ENCODE data around the gene HLA-DOA.

The HLA-DOA gene

DNA sequence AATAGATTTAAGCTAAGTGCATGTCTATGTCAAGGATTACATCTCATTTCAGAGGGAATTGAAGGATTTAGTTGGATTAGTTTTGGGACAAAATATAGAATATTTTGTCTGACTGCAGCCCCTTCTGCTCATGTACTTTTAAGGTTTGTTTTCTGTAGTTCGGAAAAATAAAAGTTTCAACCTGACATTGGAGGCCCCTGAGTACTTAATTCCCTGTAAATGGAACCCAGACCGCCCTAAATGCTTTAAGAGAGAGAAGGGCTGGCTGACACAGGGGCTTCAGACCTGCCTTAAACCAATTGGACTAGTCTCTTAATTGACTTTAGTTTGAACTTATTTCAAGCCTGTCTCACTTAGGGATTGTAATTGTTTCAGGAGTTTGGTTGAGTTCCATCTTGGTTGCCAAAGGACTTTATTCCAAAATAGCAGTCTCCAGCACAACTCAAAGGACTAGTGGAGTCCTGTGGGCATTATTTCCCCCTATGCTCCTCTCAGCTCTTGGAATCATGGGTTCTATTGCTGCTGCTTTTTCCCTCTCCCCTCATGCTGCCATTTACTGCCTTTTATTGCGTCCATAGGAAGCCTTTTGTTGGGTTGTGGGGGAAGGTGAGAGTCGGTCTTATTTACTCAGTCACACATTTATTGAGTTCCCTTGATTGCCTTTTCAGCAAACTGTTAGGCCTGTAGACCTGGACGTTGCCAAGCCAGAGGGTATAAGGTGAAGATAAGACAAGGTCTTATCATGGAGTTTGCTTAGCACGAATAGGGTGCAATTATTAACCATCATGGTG lies 26.5 kb downstream of the HLA-DOA start:
- 0 out of 2 replicates have a peak overlapping the region, but pooled peaks have one; percentile 14 for H3K27ac ChIP-seq (ENCODE audit: extremely low read depth, low read depth, low read length)
- no peaks in the 10 kb centered on the region for H3K9me3 ChIP-seq (ENCODE audit: control insufficient read depth, insufficient read depth, low read depth, low read length)
- POLR2A ChIA-PET, result interaction anchor here (0.7 to 7.7 kb wide), 6 partner anchors 12 to 351 kb away, joined by 3 to 405 read pairs (median 10); partner anchors contain the start of genes BRD2, HLA-DMA and TAP2
- TF ChIP-seq PRDM6 (tag by site-specific recombination; IDR thresholded peaks at IDR 0.05), result peak; percentile 43; the same call in 1 of the 2 replicates
- TF ChIP-seq ZNF529 (tag by site-specific recombination; IDR thresholded peaks at IDR 0.05; ENCODE audit: insufficient replicate concordance), result no peak
- TF ChIP-seq ZNF600 (tag by site-specific recombination; IDR thresholded peaks at IDR 0.05), result peak; percentile 25; the same call in 1 of the 2 replicates
- peak; percentile 42; the same call in 1 of the 2 replicates for TF ChIP-seq ZSCAN16 (tag by site-specific recombination; IDR thresholded peaks at IDR 0.05)
- no peak for TF ChIP-seq ZIC2 (tag by site-specific recombination; IDR thresholded peaks at IDR 0.05)
- TF ChIP-seq, protein P1, sequence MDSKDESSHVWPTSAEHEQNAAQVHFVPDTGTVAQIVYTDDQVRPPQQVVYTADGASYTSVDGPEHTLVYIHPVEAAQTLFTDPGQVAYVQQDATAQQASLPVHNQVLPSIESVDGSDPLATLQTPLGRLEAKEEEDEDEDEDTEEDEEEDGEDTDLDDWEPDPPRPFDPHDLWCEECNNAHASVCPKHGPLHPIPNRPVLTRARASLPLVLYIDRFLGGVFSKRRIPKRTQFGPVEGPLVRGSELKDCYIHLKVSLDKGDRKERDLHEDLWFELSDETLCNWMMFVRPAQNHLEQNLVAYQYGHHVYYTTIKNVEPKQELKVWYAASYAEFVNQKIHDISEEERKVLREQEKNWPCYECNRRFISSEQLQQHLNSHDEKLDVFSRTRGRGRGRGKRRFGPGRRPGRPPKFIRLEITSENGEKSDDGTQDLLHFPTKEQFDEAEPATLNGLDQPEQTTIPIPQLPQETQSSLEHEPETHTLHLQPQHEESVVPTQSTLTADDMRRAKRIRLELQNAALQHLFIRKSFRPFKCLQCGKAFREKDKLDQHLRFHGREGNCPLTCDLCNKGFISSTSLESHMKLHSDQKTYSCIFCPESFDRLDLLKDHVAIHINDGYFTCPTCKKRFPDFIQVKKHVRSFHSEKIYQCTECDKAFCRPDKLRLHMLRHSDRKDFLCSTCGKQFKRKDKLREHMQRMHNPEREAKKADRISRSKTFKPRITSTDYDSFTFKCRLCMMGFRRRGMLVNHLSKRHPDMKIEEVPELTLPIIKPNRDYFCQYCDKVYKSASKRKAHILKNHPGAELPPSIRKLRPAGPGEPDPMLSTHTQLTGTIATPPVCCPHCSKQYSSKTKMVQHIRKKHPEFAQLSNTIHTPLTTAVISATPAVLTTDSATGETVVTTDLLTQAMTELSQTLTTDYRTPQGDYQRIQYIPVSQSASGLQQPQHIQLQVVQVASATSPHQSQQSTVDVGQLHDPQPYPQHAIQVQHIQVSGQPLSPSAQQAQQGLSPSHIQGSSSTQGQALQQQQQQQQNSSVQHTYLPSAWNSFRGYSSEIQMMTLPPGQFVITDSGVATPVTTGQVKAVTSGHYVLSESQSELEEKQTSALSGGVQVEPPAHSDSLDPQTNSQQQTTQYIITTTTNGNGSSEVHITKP (tag by site-specific recombination; IDR thresholded peaks at IDR 0.05), result 0 out of 2 replicates have a peak, but pooled peaks have one; percentile 45
- TF ChIP-seq MYNN (tag by site-specific recombination; IDR thresholded peaks at IDR 0.05; ENCODE audit: borderline replicate concordance), result peak; percentile 98
- TF ChIP-seq SP7 (tag by site-specific recombination; IDR thresholded peaks at IDR 0.05), result no peak
- TF ChIP-seq, protein P2, sequence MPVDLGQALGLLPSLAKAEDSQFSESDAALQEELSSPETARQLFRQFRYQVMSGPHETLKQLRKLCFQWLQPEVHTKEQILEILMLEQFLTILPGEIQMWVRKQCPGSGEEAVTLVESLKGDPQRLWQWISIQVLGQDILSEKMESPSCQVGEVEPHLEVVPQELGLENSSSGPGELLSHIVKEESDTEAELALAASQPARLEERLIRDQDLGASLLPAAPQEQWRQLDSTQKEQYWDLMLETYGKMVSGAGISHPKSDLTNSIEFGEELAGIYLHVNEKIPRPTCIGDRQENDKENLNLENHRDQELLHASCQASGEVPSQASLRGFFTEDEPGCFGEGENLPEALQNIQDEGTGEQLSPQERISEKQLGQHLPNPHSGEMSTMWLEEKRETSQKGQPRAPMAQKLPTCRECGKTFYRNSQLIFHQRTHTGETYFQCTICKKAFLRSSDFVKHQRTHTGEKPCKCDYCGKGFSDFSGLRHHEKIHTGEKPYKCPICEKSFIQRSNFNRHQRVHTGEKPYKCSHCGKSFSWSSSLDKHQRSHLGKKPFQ (tag by site-specific recombination; IDR thresholded peaks at IDR 0.05), result 0 out of 2 replicates have a peak, but pooled peaks have one; percentile 47
- 0 out of 2 replicates have a peak, but pooled peaks have one; percentile 43 for TF ChIP-seq ZNF660 (tag by site-specific recombination; IDR thresholded peaks at IDR 0.05)
- TF ChIP-seq WT1 (tag by site-specific recombination; IDR thresholded peaks at IDR 0.05), result peak; percentile 49; the same call in 1 of the 2 replicates
- peak; percentile 99 for TF ChIP-seq FEZF1 (tag by site-specific recombination; IDR thresholded peaks at IDR 0.05)
- TF ChIP-seq ZBTB17 (tag by site-specific recombination; IDR thresholded peaks at IDR 0.05), result no peak
- 0 out of 2 replicates have a peak, but pooled peaks have one; percentile 36 for TF ChIP-seq ZNF398 (tag by site-specific recombination; IDR thresholded peaks at IDR 0.05)
- no peak for TF ChIP-seq KLF10 (tag by site-specific recombination; IDR thresholded peaks at IDR 0.05)
- TF ChIP-seq, protein P3, sequence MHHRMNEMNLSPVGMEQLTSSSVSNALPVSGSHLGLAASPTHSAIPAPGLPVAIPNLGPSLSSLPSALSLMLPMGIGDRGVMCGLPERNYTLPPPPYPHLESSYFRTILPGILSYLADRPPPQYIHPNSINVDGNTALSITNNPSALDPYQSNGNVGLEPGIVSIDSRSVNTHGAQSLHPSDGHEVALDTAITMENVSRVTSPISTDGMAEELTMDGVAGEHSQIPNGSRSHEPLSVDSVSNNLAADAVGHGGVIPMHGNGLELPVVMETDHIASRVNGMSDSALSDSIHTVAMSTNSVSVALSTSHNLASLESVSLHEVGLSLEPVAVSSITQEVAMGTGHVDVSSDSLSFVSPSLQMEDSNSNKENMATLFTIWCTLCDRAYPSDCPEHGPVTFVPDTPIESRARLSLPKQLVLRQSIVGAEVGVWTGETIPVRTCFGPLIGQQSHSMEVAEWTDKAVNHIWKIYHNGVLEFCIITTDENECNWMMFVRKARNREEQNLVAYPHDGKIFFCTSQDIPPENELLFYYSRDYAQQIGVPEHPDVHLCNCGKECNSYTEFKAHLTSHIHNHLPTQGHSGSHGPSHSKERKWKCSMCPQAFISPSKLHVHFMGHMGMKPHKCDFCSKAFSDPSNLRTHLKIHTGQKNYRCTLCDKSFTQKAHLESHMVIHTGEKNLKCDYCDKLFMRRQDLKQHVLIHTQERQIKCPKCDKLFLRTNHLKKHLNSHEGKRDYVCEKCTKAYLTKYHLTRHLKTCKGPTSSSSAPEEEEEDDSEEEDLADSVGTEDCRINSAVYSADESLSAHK (tag by site-specific recombination; IDR thresholded peaks at IDR 0.05), result no peak
- 0 out of 2 replicates have a peak, but pooled peaks have one; percentile 7 for TF ChIP-seq ZFP37 (tag by site-specific recombination; IDR thresholded peaks at IDR 0.05)
- TF ChIP-seq ZSCAN30 (tag by site-specific recombination; IDR thresholded peaks at IDR 0.05), result 0 out of 2 replicates have a peak, but pooled peaks have one; percentile 47
- TF ChIP-seq ZNF747 (tag by site-specific recombination; IDR thresholded peaks at IDR 0.05), result no peak
- TF ChIP-seq IKZF3 (tag by site-specific recombination; IDR thresholded peaks at IDR 0.05), result peak; percentile 69; the same call in 1 of the 2 replicates
- TF ChIP-seq ZNF585B (tag by site-specific recombination; IDR thresholded peaks at IDR 0.05), result no peak; the same call in 1 of the 2 replicates
- CTCF ChIA-PET, result interaction anchor here (0.6 to 11.4 kb wide), 14 partner anchors 11 to 166 kb away, joined by 4 to 250 read pairs (median 38); partner anchors contain the start of genes BRD2, HLA-DMA and TAP2
- H3K4me1 ChIP-seq (ENCODE audit: control insufficient read depth, insufficient read depth, low read length), result peaks cover 10% of the 10 kb centered on the region
- peaks cover 34 to 38% of the 10 kb centered on the region in 2 experiments for H3K36me3 ChIP-seq (ENCODE audit: control insufficient read depth in 2 of 2, insufficient read depth in 1 of 2, low read length in 2 of 2)
- no peak overlapping the region for H3K4me3 ChIP-seq (ENCODE audit: low read depth, low read length)
